Activated CD4-positive, CD25-positive, alpha-beta regulatory T cell treated with anti-CD3 and anti-CD28 coated beads, Interleukin-2, amount 50 U/mL, for 72 hours (primary cell): Measurements from ENCODE around the gene KIF26B.

ENCODE experiments used
- DNase-seq: peaks from one replicate; pipeline ENCODE4 v3.0.0; 2021

Gene KIF26B

DNA sequence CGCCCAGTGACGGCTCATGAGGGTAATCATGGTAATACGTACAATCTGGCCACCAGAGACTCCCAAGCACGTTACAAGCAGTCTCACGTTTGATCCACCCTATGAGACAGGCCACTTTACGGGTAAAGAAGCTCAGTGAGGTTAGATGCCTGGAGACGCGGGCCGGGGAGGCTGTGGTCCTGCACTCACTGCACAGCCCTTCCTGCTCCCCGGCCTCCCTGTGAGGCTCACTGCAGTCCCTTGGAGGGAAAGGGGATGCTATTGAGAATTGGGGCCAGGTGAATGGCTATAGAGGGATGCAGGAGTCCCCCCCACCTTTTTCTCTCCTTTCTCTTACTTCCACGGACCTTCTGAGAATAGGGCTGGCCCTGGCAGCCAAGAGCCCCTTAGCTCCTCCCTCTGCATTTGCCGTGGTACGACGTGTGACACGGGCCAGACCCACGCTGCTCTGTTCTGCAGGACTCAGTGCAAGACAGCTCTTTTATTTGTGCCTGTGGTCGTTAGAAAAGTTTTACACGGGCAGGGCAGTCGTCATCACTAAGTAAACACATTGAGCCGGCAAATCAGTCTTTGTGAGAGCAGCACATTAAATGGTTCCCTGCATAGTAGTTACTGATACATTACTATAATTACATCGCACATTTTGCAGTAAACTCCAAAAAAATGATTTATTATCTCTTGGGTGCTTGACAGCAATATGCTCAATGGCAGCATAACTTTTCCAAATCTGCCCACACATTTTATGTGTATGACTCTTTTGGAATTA lies 18.8 kb downstream of the KIF26B start:
- no peak for DNase-seq

DNA sequence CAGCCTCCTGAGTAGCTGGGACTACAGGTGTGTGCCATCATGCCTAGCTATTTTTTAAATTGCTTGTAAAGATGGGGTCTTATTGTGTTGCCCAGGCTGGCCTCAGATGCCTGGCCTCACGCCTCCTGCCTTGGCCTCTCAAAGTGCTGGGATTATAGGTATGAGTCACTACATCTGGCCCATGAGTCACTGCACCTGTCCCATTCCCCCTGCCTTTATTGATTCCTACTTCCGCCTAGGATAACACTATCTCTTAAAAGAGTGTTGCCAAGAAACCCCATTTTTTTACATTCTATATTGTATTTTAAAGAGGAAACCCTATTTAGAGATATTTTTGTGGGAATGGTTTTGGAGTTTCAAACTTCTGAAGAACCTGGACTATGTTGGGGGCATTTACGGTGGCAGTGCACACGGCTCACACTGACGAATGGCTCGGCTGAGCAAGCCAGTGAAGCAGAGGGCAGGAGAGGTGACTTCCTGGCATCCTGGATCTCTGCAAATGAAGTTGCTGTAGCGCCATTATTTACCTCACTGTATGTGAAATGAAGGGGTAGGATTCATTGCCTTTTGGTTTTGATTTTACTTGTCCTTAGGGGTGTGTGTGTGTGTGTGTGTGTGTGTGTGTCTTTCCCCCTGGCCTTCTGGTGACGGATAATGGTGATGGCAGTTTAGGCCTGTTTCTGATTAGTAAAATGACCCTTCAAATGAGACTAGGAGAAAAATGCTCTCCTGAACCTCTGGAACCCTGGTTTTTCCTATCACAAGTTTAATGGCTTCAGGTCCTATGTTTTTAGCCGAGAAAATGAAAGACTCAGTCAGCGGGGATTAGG lies 22.5 kb downstream of the KIF26B start:
- DNase-seq = no peak

DNA sequence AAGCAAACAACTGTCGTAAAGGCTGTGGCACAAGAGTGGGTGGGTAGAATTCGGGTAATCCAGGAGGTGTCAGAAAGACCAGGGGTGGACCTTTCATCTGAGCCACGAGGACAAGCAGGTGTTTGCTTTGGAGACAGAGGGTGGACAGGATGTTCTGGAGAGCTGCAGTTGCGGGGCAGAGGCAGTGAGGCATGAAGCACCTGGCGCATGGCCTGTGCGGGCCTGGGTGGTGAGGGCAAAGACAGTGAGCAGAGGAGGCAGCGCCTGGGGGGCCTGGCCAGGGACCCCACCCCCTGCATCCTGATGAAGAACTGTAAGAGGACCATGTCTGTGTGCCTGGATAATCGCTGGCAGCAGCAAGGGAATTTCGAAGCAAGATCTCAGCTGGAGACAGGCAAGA lies 24.9 kb downstream of the KIF26B start:
- no peak for DNase-seq

DNA sequence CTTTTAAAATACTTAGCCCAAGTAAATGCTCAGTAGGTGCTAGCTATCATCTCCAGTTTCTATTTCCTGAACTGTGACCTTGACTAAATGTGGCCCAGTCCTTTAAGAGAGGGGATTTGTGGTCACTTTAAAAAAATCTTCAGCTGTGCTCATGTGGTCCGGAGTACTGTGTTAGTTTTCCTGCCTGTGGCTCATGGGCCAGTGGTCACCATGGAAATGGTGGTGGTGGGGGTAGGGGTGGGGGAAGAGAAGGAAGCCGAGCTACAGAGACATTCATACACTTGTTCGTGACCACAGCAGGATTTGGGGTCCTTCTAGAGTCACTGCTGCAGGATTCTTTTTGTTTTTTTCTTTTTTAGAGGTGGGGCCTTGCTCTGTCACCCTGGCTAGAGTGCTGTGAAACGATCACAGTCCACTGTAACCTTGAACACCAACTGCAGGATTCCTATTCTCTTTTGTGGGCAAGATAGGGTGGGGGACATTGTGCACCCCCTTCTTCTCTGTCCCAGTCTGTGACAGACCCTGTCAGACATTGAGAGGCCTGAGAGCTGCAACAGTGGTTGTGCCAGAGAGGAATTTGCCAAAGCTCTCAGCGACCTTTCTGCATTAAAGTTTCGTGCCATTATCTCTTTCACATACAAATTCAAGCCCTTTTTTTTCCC lies 25.8 kb downstream of the KIF26B start:
- DNase-seq = no peak

DNA sequence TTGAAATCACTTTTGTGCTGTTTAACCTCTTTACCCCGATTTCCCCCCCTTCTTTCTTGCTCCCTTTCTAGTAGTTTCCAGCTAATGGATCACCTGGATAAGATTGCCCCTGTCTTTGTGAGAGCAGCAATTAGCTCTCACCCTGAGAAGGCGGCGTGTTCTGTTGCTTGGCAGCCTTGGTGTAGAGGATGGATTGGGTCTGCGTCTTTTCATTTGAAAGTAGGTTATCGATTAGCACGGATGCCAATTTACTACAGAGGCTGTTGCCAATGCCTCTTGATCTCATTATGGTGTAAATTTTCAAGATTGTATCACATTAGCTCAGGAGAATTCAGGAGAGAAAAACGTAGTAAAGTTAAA lies 26.4 kb downstream of the KIF26B start:
- no peak for DNase-seq

DNA sequence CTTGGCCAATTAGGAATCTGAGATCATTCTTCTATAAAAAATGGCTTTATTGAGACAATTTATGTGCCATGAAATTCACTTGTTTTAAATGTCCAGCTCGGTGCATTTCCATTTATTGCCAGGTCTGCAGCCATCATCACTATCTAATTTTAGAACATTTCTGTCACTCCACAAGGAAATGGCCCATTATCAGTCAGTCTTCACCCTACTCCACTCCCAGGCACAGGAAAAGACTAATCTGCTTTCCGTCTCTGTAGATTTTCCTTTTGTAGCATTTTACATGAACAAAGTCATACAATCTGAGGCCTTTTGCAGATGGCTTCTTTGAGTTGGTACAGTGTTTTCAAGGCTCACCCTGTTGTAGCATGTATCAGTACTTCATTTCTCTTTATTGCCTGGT lies 27.2 kb downstream of the KIF26B start:
- no peak for DNase-seq

DNA sequence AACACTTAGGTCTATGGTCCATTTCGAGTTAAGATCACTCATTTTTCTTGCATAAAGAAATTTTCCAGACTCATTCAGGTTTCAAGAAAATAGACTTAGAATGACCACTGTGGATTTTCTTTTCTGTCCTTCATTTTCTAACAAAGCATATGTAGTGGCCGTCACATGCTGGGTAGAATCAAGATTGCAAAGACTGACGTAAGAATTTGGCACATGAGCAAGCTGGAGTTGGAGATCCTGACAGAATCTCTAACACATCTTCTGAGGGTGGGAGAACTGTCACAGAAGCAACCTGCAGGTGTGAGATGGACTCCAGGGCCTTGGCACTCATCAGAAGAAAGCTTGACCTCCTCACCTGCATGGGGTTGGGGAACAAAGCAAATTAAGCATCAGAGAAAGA lies 28.6 kb downstream of the KIF26B start:
- no peak for DNase-seq

DNA sequence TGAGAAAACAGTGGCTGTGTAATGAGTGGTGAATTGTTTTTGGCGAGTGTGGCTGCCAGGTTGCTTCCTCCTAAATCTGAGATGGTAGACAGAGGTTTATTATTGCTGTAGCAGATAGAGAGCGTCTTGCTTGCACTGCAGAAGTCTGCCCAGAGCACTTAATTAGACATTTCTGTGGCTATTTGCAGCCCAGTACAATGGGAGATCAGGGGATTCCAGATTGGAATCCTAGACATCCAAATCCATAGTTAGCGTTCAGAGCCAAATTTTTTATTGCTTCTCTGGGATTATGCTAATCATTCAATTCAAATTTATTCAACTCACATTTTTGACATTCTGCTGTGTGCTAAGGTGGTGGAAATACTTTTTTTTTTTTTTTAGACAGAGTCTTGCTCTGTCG lies 30.0 kb downstream of the KIF26B start:
- no peak for DNase-seq

DNA sequence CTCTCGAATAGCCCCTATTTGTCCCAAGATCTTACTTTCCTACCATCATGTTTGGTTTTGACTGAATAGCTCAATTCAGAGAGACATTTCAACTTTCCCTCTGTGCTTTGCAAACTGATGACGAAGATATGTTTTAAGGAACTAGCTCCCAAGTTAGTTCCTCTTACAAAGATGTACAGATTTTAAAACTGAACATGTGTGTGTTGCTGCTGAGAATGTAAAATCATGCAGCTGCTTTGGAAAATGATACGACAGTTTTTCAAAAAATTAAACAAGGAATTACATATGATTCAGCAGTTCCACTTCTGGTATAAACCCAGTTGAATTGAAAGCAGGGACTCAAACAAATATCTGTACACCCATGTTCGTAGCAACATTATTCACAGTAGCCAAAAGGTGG lies 33.6 kb downstream of the KIF26B start:
- DNase-seq = no peak

DNA sequence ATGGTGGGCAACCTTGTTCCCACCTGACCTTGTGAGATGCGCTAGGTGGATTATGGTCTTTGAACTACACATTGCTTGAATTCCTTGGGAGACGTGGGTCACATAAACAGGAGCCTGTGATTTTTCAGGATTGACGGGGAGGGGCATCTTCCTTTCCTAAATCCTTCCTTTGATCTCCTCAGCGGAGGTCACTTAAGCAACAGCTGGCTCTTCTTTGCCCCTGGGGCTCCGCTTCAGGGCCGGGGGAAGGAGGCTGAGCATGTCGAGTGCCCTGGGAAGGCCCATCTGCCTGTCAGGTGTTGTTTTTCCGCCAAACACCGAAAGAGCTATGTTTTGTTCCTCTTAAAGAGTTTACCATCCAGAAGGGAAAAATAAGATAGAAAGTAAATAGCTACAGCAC lies 40.6 kb downstream of the KIF26B start:
- no peak for DNase-seq

DNA sequence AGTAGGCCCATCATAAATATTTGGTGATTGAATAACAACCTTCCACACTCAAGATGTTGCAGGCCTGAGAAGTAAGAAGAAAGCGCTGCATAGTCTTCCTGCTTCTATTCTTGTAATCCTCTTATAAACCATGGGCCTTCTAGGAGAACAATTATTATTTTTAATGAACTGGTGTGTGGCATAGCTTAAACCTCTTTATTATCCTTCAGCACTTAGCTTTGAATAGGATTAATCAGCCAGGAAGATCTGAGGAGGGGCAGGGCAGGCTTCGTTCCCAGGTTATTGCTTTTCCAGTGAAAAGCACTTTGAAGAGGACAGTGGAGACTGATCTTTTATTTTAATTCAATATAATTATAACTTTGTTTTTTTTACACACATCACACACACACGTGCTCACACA lies 42.3 kb downstream of the KIF26B start:
- DNase-seq = no peak

DNA sequence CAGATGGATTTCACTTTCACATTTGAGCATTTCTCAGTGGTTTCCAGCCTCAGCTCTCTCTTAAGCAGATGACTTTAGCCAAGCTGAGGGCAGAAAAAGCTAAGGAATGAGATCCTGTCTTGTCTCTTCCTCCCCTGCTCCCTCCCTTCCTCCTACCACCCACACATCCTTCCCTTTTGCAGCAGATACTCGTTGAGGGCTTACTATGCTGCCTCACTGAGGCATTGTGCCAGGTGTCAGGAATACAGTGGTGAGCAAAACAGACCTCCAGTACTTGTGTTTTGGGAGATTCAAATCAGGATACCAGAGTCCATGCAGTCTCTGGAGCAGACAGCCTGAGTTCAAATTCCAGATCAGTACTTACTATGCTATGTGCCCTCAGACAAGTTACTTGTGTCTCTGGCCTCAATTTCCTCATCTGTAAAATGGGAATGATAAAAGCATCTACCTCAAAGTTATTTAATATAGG lies 43.2 kb downstream of the KIF26B start:
- DNase-seq = no peak

DNA sequence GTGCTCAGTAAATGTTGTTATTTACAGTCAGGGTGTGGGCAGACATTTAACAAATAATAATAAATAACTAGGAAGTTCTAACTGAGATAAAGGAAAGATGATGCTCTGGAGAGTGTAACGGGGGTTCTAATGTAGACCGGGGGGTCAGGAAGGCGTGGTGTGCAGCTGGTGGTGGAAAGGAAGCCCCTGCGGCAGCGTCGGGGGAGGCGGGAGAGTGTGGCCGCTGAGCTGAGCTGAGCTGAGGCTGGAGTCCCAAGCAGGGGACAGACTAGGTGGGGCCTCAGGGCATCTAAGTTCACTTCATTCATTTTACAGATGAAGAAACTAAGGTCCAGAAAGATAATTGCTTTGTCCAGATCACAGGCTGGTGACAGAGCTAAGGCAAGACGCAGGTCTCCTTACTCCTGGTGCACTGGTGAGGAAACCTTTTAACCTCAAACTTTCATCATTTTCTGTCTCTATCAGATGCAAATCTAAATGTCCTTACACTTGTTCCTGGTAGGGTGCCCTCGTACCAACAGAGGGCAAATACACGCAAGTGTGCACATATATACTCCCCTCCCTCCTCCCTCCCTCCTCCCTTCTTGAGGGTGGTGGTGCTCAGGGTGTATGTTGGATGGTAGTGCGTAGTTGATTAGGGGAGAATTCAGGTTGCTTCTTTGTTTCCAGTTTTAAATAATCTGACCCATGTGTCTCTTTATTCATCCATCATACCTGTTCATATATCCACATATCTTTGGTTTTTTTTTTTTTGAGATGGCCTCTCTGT lies 44.1 kb downstream of the KIF26B start:
- no peak for DNase-seq

DNA sequence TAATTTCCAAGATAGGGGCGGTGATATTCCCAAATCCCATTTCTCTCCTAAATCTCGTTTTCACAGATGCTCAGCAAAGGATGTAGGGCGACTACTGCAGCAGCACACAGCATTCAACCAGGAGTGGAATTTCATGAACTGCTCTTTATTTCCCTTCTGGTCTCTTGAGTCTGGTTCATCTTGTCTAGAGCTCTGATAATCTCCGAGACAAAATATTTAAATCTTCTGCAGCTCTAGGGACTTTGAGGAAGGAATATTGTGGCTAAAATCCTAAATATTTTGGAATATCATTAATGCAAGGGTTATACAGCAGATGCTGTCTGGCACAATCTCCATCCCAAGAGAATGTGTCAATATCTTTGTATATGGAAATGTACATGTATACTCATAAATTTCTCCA lies 45.4 kb downstream of the KIF26B start:
- no peak for DNase-seq

DNA sequence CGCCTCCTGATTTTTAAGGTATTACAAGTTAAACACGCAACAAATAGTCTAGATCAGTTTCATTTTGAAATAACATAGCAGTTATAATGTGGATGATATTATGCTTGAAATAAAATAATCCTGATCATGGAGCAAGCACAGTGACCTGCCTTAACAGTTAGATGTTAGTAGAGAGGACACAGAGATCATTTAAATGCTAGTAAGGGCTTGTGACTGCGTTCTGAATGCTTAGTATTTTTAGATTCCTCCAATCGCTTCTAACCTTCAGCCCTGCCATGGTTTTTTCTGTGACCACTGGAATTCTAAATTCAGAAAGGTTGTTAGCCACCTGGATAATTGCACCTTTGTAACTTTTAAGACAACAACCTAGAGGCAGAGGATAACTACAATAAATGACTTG lies 46.4 kb downstream of the KIF26B start:
- DNase-seq = no peak

DNA sequence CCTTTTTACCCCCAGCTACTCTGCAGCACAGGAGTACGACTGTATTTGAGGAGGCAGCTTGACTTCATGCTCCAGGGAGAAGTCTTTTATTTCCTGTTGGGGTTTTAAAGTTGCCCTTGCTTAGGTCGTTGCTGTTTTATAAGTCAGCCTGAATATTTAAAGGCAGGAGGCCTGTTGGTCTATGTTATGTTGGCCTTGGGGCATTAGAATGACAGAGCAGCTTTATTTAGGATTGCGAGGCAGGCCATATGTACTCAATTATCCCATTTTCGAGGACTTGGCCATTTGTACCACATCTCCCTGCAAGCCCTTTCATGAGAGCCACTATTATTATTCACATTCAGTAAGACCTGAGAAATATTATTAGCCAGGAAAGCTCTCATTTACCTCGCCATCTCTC lies 47.0 kb downstream of the KIF26B start:
- no peak for DNase-seq

DNA sequence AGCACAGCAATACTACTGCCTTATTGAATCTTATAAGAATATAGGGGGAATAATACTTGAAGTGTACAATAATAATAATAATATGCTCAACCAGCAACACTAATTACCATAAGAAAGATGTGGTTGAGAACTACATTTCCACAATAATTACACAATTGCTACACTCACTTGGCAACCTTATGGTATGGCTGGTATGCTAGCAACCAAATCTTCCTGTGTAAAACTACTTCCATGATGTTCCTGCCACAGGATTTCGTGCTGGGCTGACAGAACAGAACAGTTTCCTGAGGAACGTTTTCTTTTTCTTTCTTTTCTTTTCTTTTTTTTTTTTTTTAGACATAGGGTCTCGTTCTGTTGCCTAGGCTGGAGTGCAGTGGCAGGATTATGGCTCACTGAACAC lies 50.6 kb downstream of the KIF26B start:
- no peak for DNase-seq

DNA sequence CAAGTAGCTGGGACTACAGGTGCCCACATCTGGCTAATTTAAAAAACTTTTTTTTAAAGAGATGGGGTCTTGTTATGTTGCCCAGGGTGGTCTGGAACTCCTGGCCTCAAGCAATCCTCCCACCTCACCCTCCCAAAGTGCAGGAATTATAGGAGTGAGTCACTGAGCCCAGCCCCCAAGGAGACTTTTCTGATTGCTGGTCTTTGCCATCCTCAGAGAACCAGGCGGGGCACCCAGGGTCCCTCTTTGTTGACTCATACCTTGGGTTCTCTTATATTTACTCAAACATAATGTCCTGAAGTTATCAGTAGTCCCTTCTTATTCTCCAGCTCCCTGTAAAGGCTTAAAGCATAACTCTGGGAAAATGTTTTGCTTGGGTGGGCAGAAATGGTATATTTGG lies 51.1 kb downstream of the KIF26B start:
- DNase-seq = no peak

DNA sequence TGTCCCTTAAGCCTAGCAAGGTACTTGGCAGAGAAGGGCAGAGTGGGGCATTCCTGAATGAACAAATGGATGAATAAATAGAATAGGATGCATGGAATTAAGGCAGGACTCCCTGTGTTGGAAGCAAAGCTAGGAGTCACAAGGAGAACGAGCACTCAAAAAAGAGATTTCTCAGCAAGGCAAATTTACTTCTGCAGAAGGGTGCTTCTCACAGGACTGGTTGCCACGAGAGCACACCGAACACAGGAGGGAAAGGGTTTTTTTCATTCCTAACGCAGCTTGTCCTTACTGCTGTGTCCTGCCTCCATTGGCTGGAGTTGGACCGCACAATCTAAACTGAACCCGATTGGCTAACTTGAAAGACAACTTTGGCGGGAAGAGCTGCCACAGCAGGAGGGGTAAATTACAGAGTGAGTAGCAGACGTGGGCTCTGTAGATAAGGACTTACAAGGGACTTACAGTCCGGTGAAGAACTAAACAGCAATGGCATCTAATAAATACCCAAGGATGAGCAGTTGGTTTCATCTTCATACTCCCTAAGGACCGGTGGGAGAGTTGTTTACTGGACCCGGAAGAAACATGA lies 52.4 kb downstream of the KIF26B start:
- no peak for DNase-seq

DNA sequence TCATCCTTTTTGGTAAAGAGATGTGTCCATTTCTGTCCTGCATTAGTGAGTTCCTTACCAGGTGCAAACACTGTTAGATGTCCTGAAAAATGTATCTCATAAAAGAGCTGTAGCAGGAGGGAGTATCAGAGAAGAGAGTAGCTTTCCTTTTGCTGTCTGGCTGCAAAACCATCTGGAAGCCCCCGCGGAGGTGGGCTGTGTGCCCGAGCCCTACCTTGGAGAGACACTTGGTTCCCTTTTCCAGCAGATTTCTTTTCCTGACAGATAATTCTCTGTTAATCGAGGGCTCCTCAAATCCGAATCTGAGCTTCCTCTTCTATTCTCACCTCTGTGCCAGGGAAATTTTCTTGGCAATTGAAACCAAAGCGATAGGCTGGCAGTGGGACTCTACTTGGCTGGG lies 53.0 kb downstream of the KIF26B start:
- no peak for DNase-seq

DNA sequence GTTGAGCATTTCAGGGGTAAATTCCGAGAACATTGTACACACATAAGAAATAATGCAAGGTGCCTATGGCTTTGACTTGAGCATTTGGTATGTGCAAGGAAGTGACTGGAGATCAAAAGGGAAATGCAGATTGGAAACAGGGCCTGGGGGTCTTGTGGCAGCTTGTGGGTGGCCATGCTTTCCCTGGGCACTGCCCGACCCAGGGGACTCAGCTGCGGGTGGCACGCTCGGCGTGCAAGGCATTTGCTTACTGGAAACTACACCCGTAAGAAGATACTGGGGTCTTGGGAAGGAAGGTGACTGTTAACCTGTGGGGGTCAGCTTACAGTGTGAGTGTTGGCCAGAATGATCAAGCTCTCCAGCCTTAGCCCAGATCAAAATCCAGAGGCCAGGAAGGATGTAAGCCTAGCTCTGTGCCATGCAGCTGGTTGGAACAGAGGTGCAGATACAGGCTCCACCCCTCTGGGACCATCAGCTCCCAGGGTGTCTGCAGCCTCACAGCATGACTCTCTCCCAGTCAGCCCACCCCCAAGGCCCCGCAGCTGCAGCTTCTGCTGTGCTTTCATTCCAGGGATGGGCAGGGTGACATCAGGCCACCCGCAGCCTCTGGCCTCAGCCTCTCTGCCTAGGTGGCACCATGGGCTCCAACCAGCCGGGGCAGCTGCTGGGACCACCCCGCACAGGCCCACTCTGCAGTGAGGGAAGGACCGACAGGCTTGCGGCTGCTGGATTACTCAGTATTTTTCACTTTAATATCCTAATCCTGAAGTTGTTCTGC lies 55.1 kb downstream of the KIF26B start:
- DNase-seq = no peak
